ENCODE data around the gene ACOXL.

Gene ACOXL

GRCh38 chr2:110799376-110799775 lies 67.0 kb downstream of the ACOXL start:
- no peak for DNase-seq

GRCh38 chr2:110800611-110801402 lies 68.4 kb downstream of the ACOXL start:
- no peak for DNase-seq

- no peak for DNase-seq
These were observed 70.0 kb downstream of the ACOXL start for GRCh38 chr2:110802208-110802932.

GRCh38 chr2:110804433-110804832 lies 72.1 kb downstream of the ACOXL start:
- DNase-seq: no peak

GRCh38 chr2:110804915-110805314 lies 72.5 kb downstream of the ACOXL start:
- DNase-seq: no peak

GRCh38 chr2:110805894-110806452 lies 73.6 kb downstream of the ACOXL start:
- DNase-seq: no peak

GRCh38 chr2:110807522-110807921 lies 75.1 kb downstream of the ACOXL start:
- peak; percentile 86 for DNase-seq

- DNase-seq: no peak
These were observed 78.0 kb downstream of the ACOXL start for GRCh38 chr2:110810404-110810803.

GRCh38 chr2:110812726-110813645 lies 80.6 kb downstream of the ACOXL start:
- DNase-seq: no peak

- no peak for DNase-seq
These were observed 81.5 kb downstream of the ACOXL start for GRCh38 chr2:110813896-110814295.

- DNase-seq: no peak
These were observed 83.6 kb downstream of the ACOXL start for GRCh38 chr2:110815938-110816337.

- no peak for DNase-seq
These were observed 84.3 kb downstream of the ACOXL start for GRCh38 chr2:110816404-110817365.

GRCh38 chr2:110818767-110819481 lies 86.6 kb downstream of the ACOXL start:
- DNase-seq: no peak

GRCh38 chr2:110819711-110820110 lies 87.3 kb downstream of the ACOXL start:
- DNase-seq: no peak

- DNase-seq: no peak
These were observed 87.8 kb downstream of the ACOXL start for GRCh38 chr2:110820128-110820527.

- DNase-seq: no peak
These were observed 90.8 kb downstream of the ACOXL start for GRCh38 chr2:110823165-110823564.

- DNase-seq: no peak
These were observed 95.1 kb downstream of the ACOXL start for GRCh38 chr2:110827511-110827910.

- no peak for DNase-seq
These were observed 96.0 kb downstream of the ACOXL start for GRCh38 chr2:110828330-110828729.

- DNase-seq: no peak
These were observed 97.2 kb downstream of the ACOXL start for GRCh38 chr2:110829413-110830146.

- DNase-seq: no peak
These were observed 100.4 kb downstream of the ACOXL start for GRCh38 chr2:110832740-110833139.

Data from right hindlimb (tissue), 1 donor.